Endothelial cell of umbilical vein (primary cell): ENCODE results near the gene NEIL3. TPM values are rescaled to one million over a fixed set of nuclear protein-coding genes. Genes with fewer than 3 reads are reported as not detected.

Experiments
- BruUV-seq: library from RNA; stranded (reverse); fragments of 400-500 nt; replicated peaks from 2 replicates; lab custom pipeline; 2021; lab: Mats Ljungman, UMichigan
- CTCF ChIA-PET: fragments of 300-600, 350-600 bp; sonication (Branson Sonifier 250); formaldehyde crosslinking; loops from one replicate; lab custom pipeline; 2021; ENCODE audit warnings: antibody characterized with exemption, inconsistent platforms; lab: Charles Lee
- POLR2A ChIA-PET: fragments of 300-600, 350-600 bp; sonication (Branson Sonifier 250); formaldehyde crosslinking; loops from one replicate; lab custom pipeline; 2021; ENCODE audit warnings: antibody characterized with exemption, inconsistent platforms; lab: Charles Lee
- DNase-seq: peaks from one replicate; pipeline ENCODE4 v3.0.0-alpha.2; 2011; ENCODE audit warnings: low read depth, low spot score
- FAIRE-seq: peaks from 2 replicates; lab custom pipeline; 2011; peaks lifted over from hg19 to GRCh38; lab: Jason Lieb, UNC
- H2AFZ ChIP-seq: 2 replicates; pipeline ENCODE4 v1.6.0; 2012; ENCODE audit warnings: low read depth, low read length, control low read depth, inconsistent platforms
- H3K27ac ChIP-seq: 2 replicates; pipeline ENCODE4 v1.5.1; 2011; ENCODE audit warnings: low read depth, mild to moderate bottlenecking, control low read depth, low read length, moderate library complexity; ENCODE audit not compliant: insufficient read depth
- H3K27me3 ChIP-seq, 2 experiments: 2 replicates each; pipeline versions ENCODE4 v1.6.0 to v1.6.1; 2011; ENCODE audit warnings: low read length in 2 of 2, mixed read lengths in 1 of 2; ENCODE audit not compliant: control insufficient read depth in 2 of 2, insufficient read depth in 2 of 2
- H3K36me3 ChIP-seq, 2 experiments: 2 replicates in 1 of 2; 3 replicates in 1 of 2; pipeline ENCODE4 v1.5.1; 2011; ENCODE audit warnings: low read length in 2 of 2, mild to moderate bottlenecking in 1 of 2, moderate library complexity in 1 of 2; ENCODE audit not compliant: control insufficient read depth in 2 of 2, insufficient read depth in 2 of 2; ENCODE audit errors: extremely low read depth in 1 of 2
- H3K4me1 ChIP-seq: 3 replicates; pipeline ENCODE4 v1.5.1; 2011; ENCODE audit warnings: mild to moderate bottlenecking, low read length; ENCODE audit not compliant: control insufficient read depth, insufficient read depth; ENCODE audit errors: extremely low read depth
- H3K4me2 ChIP-seq: 2 replicates; pipeline ENCODE4 v1.6.1; 2011; ENCODE audit warnings: low read length, control low read depth, mixed read lengths; ENCODE audit not compliant: insufficient read depth
- H3K4me3 ChIP-seq, 3 experiments: fragments of 200-600 bp in 1 of 3; sonication (generic), shearing (Covaris generic) in 1 of 3; replicated peaks in 1 of 3; 2 replicates each; pipeline ENCODE4 v1.5.1; 2011 to 2016; ENCODE audit warnings: control low read depth in 3 of 3, low read length in 3 of 3, mild to moderate bottlenecking in 2 of 3, inconsistent platforms in 1 of 3, low read depth in 1 of 3, moderate library complexity in 1 of 3; ENCODE audit not compliant: insufficient read depth in 1 of 3
- H3K79me2 ChIP-seq: 2 replicates; pipeline ENCODE4 v1.6.0; 2012; ENCODE audit warnings: low read length, inconsistent platforms; ENCODE audit not compliant: control insufficient read depth, insufficient read depth
- H3K9ac ChIP-seq: replicated peaks from 2 replicates; pipeline ENCODE3; 2011; ENCODE audit warnings: low read length, control low read depth; ENCODE audit not compliant: insufficient read depth; ENCODE audit errors: extremely low read depth
- H3K9me1 ChIP-seq: replicated peaks from 3 replicates; pipeline ENCODE4 v1.6.0; 2011; ENCODE audit warnings: mild to moderate bottlenecking, low read length; ENCODE audit not compliant: control insufficient read depth, insufficient read depth; ENCODE audit errors: extremely low read depth
- H3K9me3 ChIP-seq: replicated peaks from 2 replicates; pipeline ENCODE4 v1.5.1; 2012; ENCODE audit warnings: low read length, inconsistent platforms; ENCODE audit not compliant: control insufficient read depth, insufficient read depth
- H4K20me1 ChIP-seq: replicated peaks from 2 replicates; pipeline ENCODE3; 2011; ENCODE audit warnings: mild to moderate bottlenecking, low read length; ENCODE audit not compliant: control insufficient read depth, insufficient read depth; ENCODE audit errors: extremely low read depth
- CTCF ChIP-seq, 2 donors: IDR thresholded peaks; 1 replicate in 1 of 2; 2 replicates in 1 of 2; pipeline ENCODE4 v1.5.1; 2011; ENCODE audit warnings: low read length in 2 of 2, mild to moderate bottlenecking in 2 of 2, moderate library complexity in 2 of 2, control low read depth in 1 of 2, inconsistent platforms in 1 of 2, low read depth in 1 of 2; ENCODE audit not compliant: insufficient read depth in 1 of 2; ENCODE audit errors: extremely low read depth in 1 of 2
- EZH2 ChIP-seq: IDR thresholded peaks from 2 replicates; pipeline ENCODE4 v1.6.1; 2012; ENCODE audit warnings: borderline replicate concordance, low read depth, mild to moderate bottlenecking, moderate library complexity, low read length, inconsistent platforms; ENCODE audit not compliant: severe bottlenecking
- FOS ChIP-seq: IDR thresholded peaks from 2 replicates; pipeline ENCODE4 v1.6.1; 2011; ENCODE audit warnings: mild to moderate bottlenecking, low read length, moderate library complexity, borderline replicate concordance; ENCODE audit not compliant: insufficient read depth
- GATA2 ChIP-seq: IDR thresholded peaks from 2 replicates; pipeline ENCODE4 v1.7.0; 2011; ENCODE audit warnings: low read depth, mild to moderate bottlenecking, moderate library complexity, mixed read lengths, low read length; ENCODE audit not compliant: insufficient read length, insufficient read depth
- JUN ChIP-seq: IDR thresholded peaks from 2 replicates; pipeline ENCODE4 v1.6.1; 2011; ENCODE audit warnings: borderline replicate concordance, low read depth; ENCODE audit not compliant: insufficient read length, insufficient read depth
- MAX ChIP-seq: IDR thresholded peaks from 2 replicates; pipeline ENCODE4 v1.6.1; 2011; ENCODE audit not compliant: insufficient read depth, insufficient read length
- MYC ChIP-seq: IDR thresholded peaks from one replicate; pipeline ENCODE4 v1.6.1; 2011; ENCODE audit warnings: mild to moderate bottlenecking, low read depth, low read length
- POLR2A ChIP-seq: IDR thresholded peaks from 2 replicates; pipeline ENCODE4 v1.6.1; 2012; ENCODE audit warnings: low read depth, mild to moderate bottlenecking, control low read depth, low read length
- POLR2AphosphoS5 ChIP-seq: IDR thresholded peaks from 2 replicates; pipeline ENCODE4 v1.6.1; 2012; ENCODE audit warnings: low read depth, mild to moderate bottlenecking, control low read depth, low read length, moderate library complexity; ENCODE audit not compliant: insufficient read depth
- dilution Hi-C: fragments of 300-500 bp; cut with MboI; formaldehyde crosslinking; loops from one replicate; pipeline ENCODE4 v1.15.0; 2019; ENCODE audit warnings: low sequenced_read_pairs; ENCODE audit not compliant: extremely low pct_ligation_motif_present
- intact Hi-C: fragments of 100-400 bp; cut with micrococcal nuclease; formaldehyde crosslinking; loops from one replicate; pipeline ENCODE4 v1.10.0; 2022
- polyA plus RNA-seq, 4 experiments: library from polyadenylated mRNA; depleted of rRNA in 3 of 4; stranded (reverse) in 3 of 4; unstranded in 1 of 4; fragments of >200 nt; gene quantifications; 2 replicates each; pipeline versions ENCODE4 v1.2.1 to v1.2.3, GENCODE V29; 2011 to 2012; ENCODE audit warnings: missing spikeins in 1 of 4
- total RNA-seq: library from RNA; stranded (reverse); gene quantifications from 2 replicates; pipeline ENCODE4 v1.2.3, GENCODE V29; 2021

NEIL3 gene
- total and polyA plus RNA-seq, 2 donors (not counting 3 experiments of a cell fraction or from before 2014, with no cell fraction given): 3.7 to 6.9 TPM

- no peaks in the 10 kb centered on the region for H3K4me1 ChIP-seq
- no peak overlapping the region for H2AFZ ChIP-seq
- intact Hi-C loops (no loop called here), dilution Hi-C loops (no loop called here)
- H3K36me3 ChIP-seq: no peaks in the 10 kb centered on the region
- H3K27me3 ChIP-seq: no peaks in the 10 kb centered on the region
- no peaks in the 10 kb centered on the region for H4K20me1 ChIP-seq
- no peak overlapping the region for H3K4me3 ChIP-seq
- no peak for TF ChIP-seq JUN
- TF ChIP-seq MYC: no peak
- no peak for TF ChIP-seq FOS
- no peak for TF ChIP-seq MAX
- no peak for TF ChIP-seq GATA2
- no peak for TF ChIP-seq CTCF (IDR thresholded peaks at IDR 0.05; ENCODE audit: extremely low read depth in 1 of 2, insufficient read depth in 1 of 2, low read depth in 1 of 2, low read length in 2 of 2)
- TF ChIP-seq EZH2: no peak
- no peak for TF ChIP-seq POLR2A
- TF ChIP-seq POLR2AphosphoS5: no peak
- no peak for FAIRE-seq
- ChIA-PET CTCF (interaction anchor here (1.4 kb wide), 1 partner anchor 11 kb away, joined by 5 read pairs; no protein-coding TSS in a partner anchor), POLR2A (no interaction called here)
- no peaks in the 10 kb centered on the region for H3K9me3 ChIP-seq
- no peak overlapping the region for H3K27ac ChIP-seq
- H3K9ac ChIP-seq: no peak overlapping the region
- H3K9me1 ChIP-seq: no peaks in the 10 kb centered on the region
- no TSS peak for BruUV-seq
- peaks cover 34% of the 10 kb centered on the region for H3K79me2 ChIP-seq
- no peak overlapping the region for H3K4me2 ChIP-seq
- no peak for DNase-seq
Observed at GRCh38 chr4:177332119-177332518, 22.4 kb downstream of the NEIL3 start.
